Esophagus muscularis mucosa (tissue), 4 donors: Measurements from ENCODE around the gene HELZ.

Experiments
- EP300 ChIP-seq: sonication (generic); formaldehyde crosslinking; IDR thresholded peaks from one replicate; pipeline ENCODE4 v1.6.1; 2017; ENCODE audit warnings: antibody characterized with exemption
- POLR2A ChIP-seq: fragments of 450-650 bp; IDR thresholded peaks from one replicate; pipeline ENCODE4 v1.6.1; 2017; ENCODE audit warnings: antibody characterized with exemption, moderate library complexity, mild to moderate bottlenecking, low read depth
- POLR2AphosphoS5 ChIP-seq, 2 donors: sonication (generic); formaldehyde crosslinking; IDR thresholded peaks; one replicate each; pipeline ENCODE4 v1.6.1; 2017; ENCODE audit warnings: antibody characterized with exemption in 2 of 2
- TF ChIP-seq, protein P1 (sequence below), 3 experiments: fragments of 200-600 bp in 2 of 3; fragments of 450-650 bp in 1 of 3; sonication (generic) in 2 of 3; IDR thresholded peaks; one replicate each; pipeline ENCODE4 v1.5.1; 2017 to 2019; ENCODE audit warnings: antibody characterized with exemption in 3 of 3, mild to moderate bottlenecking in 2 of 3, moderate library complexity in 1 of 3

DNA sequence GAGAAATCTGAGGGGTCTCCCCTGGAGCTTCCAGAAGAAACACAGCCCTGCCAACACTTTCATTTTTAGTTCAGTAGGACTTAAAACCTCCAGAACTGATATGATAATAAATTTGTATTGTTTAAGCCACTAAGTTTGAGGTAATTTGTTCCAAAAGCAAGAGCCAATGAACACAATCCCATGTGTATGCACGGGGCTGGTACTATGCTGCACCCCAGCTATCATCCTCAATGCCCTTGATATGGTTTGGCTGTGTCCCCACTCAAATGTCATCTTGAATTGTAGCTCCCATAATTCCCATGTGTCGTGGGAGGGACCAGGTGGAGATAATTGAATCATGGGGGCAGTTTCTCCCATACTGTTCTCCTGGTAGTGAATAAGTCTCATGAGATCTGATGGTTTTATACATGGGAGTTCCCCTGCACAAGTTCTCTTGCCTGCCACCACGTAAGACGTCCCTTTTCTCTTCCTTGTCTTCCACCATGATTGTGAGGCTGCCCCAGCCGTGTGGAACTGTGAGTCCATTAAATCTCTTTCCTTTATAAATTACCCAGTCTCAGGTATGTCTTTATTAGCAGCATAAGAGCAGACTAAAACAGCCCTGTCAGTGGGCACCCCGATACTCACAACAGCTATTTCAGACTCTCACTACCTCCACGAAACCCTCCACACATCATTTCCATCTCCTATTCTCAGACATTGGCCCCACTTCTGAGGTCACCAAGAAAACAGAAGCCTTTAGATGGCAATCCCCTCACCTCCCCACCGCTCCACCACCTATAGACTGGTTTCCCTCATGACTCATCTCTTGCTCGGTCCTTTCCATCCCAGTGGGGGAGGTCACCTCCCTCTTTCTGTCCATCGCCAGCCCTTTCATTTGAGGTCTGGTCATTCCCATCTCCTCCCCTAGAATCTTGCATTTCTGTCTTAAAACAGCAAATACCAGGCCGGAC, 209.6 kb downstream of the HELZ start:
- TF ChIP-seq POLR2AphosphoS5 (IDR thresholded peaks at IDR 0.05) (no peak), POLR2A (no peak), EP300 (no peak)
- TF ChIP-seq, protein P1, sequence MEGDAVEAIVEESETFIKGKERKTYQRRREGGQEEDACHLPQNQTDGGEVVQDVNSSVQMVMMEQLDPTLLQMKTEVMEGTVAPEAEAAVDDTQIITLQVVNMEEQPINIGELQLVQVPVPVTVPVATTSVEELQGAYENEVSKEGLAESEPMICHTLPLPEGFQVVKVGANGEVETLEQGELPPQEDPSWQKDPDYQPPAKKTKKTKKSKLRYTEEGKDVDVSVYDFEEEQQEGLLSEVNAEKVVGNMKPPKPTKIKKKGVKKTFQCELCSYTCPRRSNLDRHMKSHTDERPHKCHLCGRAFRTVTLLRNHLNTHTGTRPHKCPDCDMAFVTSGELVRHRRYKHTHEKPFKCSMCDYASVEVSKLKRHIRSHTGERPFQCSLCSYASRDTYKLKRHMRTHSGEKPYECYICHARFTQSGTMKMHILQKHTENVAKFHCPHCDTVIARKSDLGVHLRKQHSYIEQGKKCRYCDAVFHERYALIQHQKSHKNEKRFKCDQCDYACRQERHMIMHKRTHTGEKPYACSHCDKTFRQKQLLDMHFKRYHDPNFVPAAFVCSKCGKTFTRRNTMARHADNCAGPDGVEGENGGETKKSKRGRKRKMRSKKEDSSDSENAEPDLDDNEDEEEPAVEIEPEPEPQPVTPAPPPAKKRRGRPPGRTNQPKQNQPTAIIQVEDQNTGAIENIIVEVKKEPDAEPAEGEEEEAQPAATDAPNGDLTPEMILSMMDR (IDR thresholded peaks at IDR 0.05), result no peak
